HepG2 (cell line): ENCODE data around the gene SNN. TPM values are rescaled to one million over a fixed set of nuclear protein-coding genes. Genes with fewer than 3 reads are reported as not detected.
A peak's percentile ranks its signal among the peaks of the same experiment; 100 is the strongest.

Experiments used
- CEBPG ChIP-seq: IDR thresholded peaks from 2 replicates; pipeline ENCODE4 v1.6.1; 2016
- CENPBD1 ChIP-seq: sonication (generic); formaldehyde crosslinking; IDR thresholded peaks from 2 replicates; pipeline ENCODE4 v1.8.0; 2022; ENCODE audit warnings: missing genetic modification reagents, low read depth, mild to moderate bottlenecking, borderline replicate concordance
- FOXA1 ChIP-seq, 2 experiments: fragments of 450-650 bp in 1 of 2; sonication (generic) in 1 of 2; formaldehyde crosslinking in 1 of 2; IDR thresholded peaks; 2 replicates each; pipeline versions ENCODE4 v1.4.0 to v1.6.1; 2016 to 2020; ENCODE audit warnings: missing genetic modification reagents in 1 of 2
- GRHL1 ChIP-seq: sonication (generic); formaldehyde crosslinking; conservative IDR thresholded peaks from 2 replicates; pipeline ENCODE4 v1.8.0; 2022; ENCODE audit warnings: missing genetic modification reagents
- HNF4G ChIP-seq, 2 experiments: sonication (generic) in 1 of 2; formaldehyde crosslinking in 1 of 2; IDR thresholded peaks; 2 replicates each; pipeline versions ENCODE4 v1.4.0 to v1.6.1; 2011 to 2020; ENCODE audit warnings: borderline replicate concordance in 2 of 2, low read depth in 2 of 2, mild to moderate bottlenecking in 2 of 2, low read length in 1 of 2, missing genetic modification reagents in 1 of 2, moderate library complexity in 1 of 2
- HNRNPH1 ChIP-seq: fragments of 200-400 bp; formaldehyde crosslinking; optimal IDR thresholded peaks from 2 replicates; pipeline ENCODE3; 2017; ENCODE audit warnings: mild to moderate bottlenecking, low read depth, low read length
- IRF9 ChIP-seq: sonication (generic); formaldehyde crosslinking; IDR thresholded peaks from 2 replicates; pipeline ENCODE4 v1.8.0; 2022; ENCODE audit warnings: missing genetic modification reagents, mild to moderate bottlenecking, borderline replicate concordance
- NFKB2 ChIP-seq: sonication (generic); formaldehyde crosslinking; IDR thresholded peaks from 2 replicates; pipeline ENCODE4 v1.4.0; 2020; ENCODE audit warnings: missing genetic modification reagents, borderline replicate concordance
- NR2F1 ChIP-seq, 2 experiments: fragments of 450-650 bp in 1 of 2; formaldehyde crosslinking in 1 of 2; IDR thresholded peaks; 2 replicates each; pipeline versions ENCODE4 v1.5.0 to v1.6.1; 2016 to 2020; ENCODE audit warnings: mild to moderate bottlenecking in 1 of 2, missing compliant biosample characterization in 1 of 2, missing genetic modification reagents in 1 of 2, moderate library complexity in 1 of 2
- PAXIP1 ChIP-seq: sonication (generic); formaldehyde crosslinking; conservative IDR thresholded peaks from 2 replicates; pipeline ENCODE4 v1.4.0; 2020; ENCODE audit warnings: mild to moderate bottlenecking, missing genetic modification reagents, moderate library complexity
- RFXANK ChIP-seq: IDR thresholded peaks from 2 replicates; pipeline ENCODE4 v1.6.1; 2016
- RFXAP ChIP-seq: sonication (generic); formaldehyde crosslinking; IDR thresholded peaks from 2 replicates; pipeline ENCODE4 v1.4.0; 2020; ENCODE audit warnings: missing genetic modification reagents, borderline replicate concordance
- SIX1 ChIP-seq: sonication (generic); formaldehyde crosslinking; IDR thresholded peaks from 2 replicates; pipeline ENCODE4 v1.4.0; 2020; ENCODE audit warnings: missing genetic modification reagents, borderline replicate concordance
- ZBTB39 ChIP-seq: sonication (generic); formaldehyde crosslinking; IDR thresholded peaks from 2 replicates; pipeline ENCODE4 v1.5.0; 2020; ENCODE audit warnings: missing genetic modification reagents
- ZC3H4 ChIP-seq: sonication (generic); formaldehyde crosslinking; IDR thresholded peaks from 2 replicates; pipeline ENCODE4 v1.4.0; 2020; ENCODE audit warnings: missing genetic modification reagents, borderline replicate concordance
- ZNF160 ChIP-seq: sonication (generic); formaldehyde crosslinking; IDR thresholded peaks from 2 replicates; pipeline ENCODE4 v1.8.0; 2022; ENCODE audit warnings: mild to moderate bottlenecking, inconsistent platforms, missing genetic modification reagents
- ZNF44 ChIP-seq: sonication (generic); formaldehyde crosslinking; IDR thresholded peaks from 2 replicates; pipeline ENCODE4 v1.5.1; 2020; ENCODE audit warnings: mild to moderate bottlenecking, missing genetic modification reagents
- ZNF546 ChIP-seq: sonication (generic); formaldehyde crosslinking; conservative IDR thresholded peaks from 2 replicates; pipeline ENCODE4 v1.8.1; 2023; ENCODE audit warnings: mild to moderate bottlenecking, missing genetic modification reagents
- ZNF576 ChIP-seq: sonication (generic); formaldehyde crosslinking; IDR thresholded peaks from 2 replicates; pipeline ENCODE4 v1.4.0; 2020; ENCODE audit warnings: mild to moderate bottlenecking, missing genetic modification reagents
- polyA plus RNA-seq, 8 experiments: library from polyadenylated mRNA; depleted of rRNA in 3 of 8; stranded (reverse) in 7 of 8; unstranded in 1 of 8; fragments of >200 nt; fragmentation: Illumina TruSeq in 4 of 8; extraction: Trizol in 4 of 8; gene quantifications; 2 replicates each; pipeline versions ENCODE4 v1.2.1 to v1.2.3, GENCODE V29; 2011 to 2016; ENCODE audit warnings: low read depth in 4 of 8, missing spikeins in 1 of 8, mixed read lengths in 1 of 8; ENCODE audit not compliant: insufficient read depth in 1 of 8
- total RNA-seq, 5 experiments: library from RNA; depleted of rRNA; stranded (reverse); fragments of >200 nt; fragmentation: Illumina TruSeq; extraction: Trizol; gene quantifications; 2 replicates each; pipeline ENCODE4 v1.2.3, GENCODE V29; 2016; ENCODE audit warnings: low read depth in 1 of 5

SNN gene
- total and polyA plus RNA-seq, 2 of the 13 experiments (the other 11 are each of a cell fraction or from before 2014, with no cell fraction given): 5.2 to 8.4 TPM

- TF ChIP-seq FOXA1 (IDR thresholded peaks at IDR 0.05): no peak
- TF ChIP-seq FOXA1 (CRISPR knock-in tag; IDR thresholded peaks at IDR 0.05): peak; percentile 56
- no peak for TF ChIP-seq CEBPG (CRISPR knock-in tag)
- TF ChIP-seq NFKB2: no peak; the same call in 1 of the 2 replicates
- TF ChIP-seq RFXAP (CRISPR knock-in tag): no peak
- no peak for TF ChIP-seq HNRNPH1
- no peak for TF ChIP-seq IRF9
- TF ChIP-seq ZBTB39 (CRISPR knock-in tag): no peak
- no peak for TF ChIP-seq SIX1 (CRISPR knock-in tag)
- TF ChIP-seq PAXIP1 (CRISPR knock-in tag): no peak
- no peak for TF ChIP-seq ZNF546 (CRISPR knock-in tag)
- TF ChIP-seq GRHL1 (CRISPR knock-in tag): no peak
- no peak for TF ChIP-seq ZC3H4 (CRISPR knock-in tag)
- TF ChIP-seq CENPBD1 (CRISPR knock-in tag): no peak
- TF ChIP-seq RFXANK: no peak
- TF ChIP-seq ZNF44 (CRISPR knock-in tag): peak; percentile 39; the same call in 1 of the 2 replicates
- no peak for TF ChIP-seq HNF4G (IDR thresholded peaks at IDR 0.05; ENCODE audit: borderline replicate concordance, low read depth, low read length)
- no peak for TF ChIP-seq HNF4G (CRISPR knock-in tag; IDR thresholded peaks at IDR 0.05; ENCODE audit: borderline replicate concordance, low read depth)
- TF ChIP-seq ZNF160 (CRISPR knock-in tag): no peak
- TF ChIP-seq NR2F1 (CRISPR knock-in tag; IDR thresholded peaks at IDR 0.05): no peak
- no peak for TF ChIP-seq ZNF576
Observed at GRCh38 chr16:11621920-11622651, 46.2 kb upstream of the SNN start (continued).
